ENCODE measurements around the gene AGPAT4. TPM values are rescaled to one million over a fixed set of nuclear protein-coding genes. Genes with fewer than 3 reads are reported as not detected.
"Not testable (repeated sequence)": the region's sequence is repeated elsewhere in the genome, so short reads cannot be mapped to it uniquely, and the experiment has no call there.

Gene AGPAT4
- total and polyA plus RNA-seq, 7 donors = under 0.01 to 16.6 (median 6.9) TPM

GRCh38 chr6:161226009-161226964, 47.6 kb downstream of the AGPAT4 start:
- Histone ChIP-seq H3K36me3 (peaks cover 0 to 2% (median 0%) of the 10 kb centered on the region in 4 donors), H3K4me1 (peaks cover 0 to 46% (median 41%) of the 10 kb centered on the region in 4 donors), H3K4me3 (no peak overlapping the region), H3K9me3 (no peaks in the 10 kb centered on the region), H3K27ac (peak overlapping the region in 2 of 4 donors; percentile 82 to 83), H3K27me3 (no peaks in the 10 kb centered on the region)
- TF ChIP-seq EP300 (IDR thresholded peaks at IDR 0.05) (no peak), POLR2AphosphoS5 (IDR thresholded peaks at IDR 0.05) (no peak), POLR2A (IDR thresholded peaks at IDR 0.05) (no peak), CTCF (IDR thresholded peaks at IDR 0.05) (no peak)
- no peak for DNase-seq
- intact Hi-C loops (cut with DNase I) = loop anchor here (10.0 kb wide), 1 partner anchor 231 kb away; the partner anchor contains the start of gene MAP3K4
- WGBS, 2 donors = 54 to 71% methylated on average over 8 of the region's 8 CpGs

- WGBS, 2 donors = 74 to 81% methylated on average over 8 of the region's 8 CpGs
- TF ChIP-seq POLR2AphosphoS5 (IDR thresholded peaks at IDR 0.05) = no peak
- no peak for TF ChIP-seq EP300 (IDR thresholded peaks at IDR 0.05)
- TF ChIP-seq CTCF (IDR thresholded peaks at IDR 0.05) = no peak
- no peak for TF ChIP-seq POLR2A (IDR thresholded peaks at IDR 0.05)
- intact Hi-C loops (cut with DNase I) = loop anchor here (10.0 kb wide), 1 partner anchor 231 kb away; the partner anchor contains the start of gene MAP3K4
- no peak for DNase-seq
- Histone ChIP-seq H3K27me3 (no peaks in the 10 kb centered on the region), H3K36me3 (peaks cover 0 to 7% (median 0%) of the 10 kb centered on the region in 4 donors), H3K4me1 (peaks cover 0 to 46% (median 41%) of the 10 kb centered on the region in 4 donors), H3K4me3 (no peak overlapping the region), H3K9me3 (no peaks in the 10 kb centered on the region), H3K27ac (peak overlapping the region in 1 of 4 donors; percentile 82)
Observed at GRCh38 chr6:161225681-161226008, 48.2 kb downstream of the AGPAT4 start.

GRCh38 chr6:161224951-161225680, 48.7 kb downstream of the AGPAT4 start:
- H3K4me1 ChIP-seq = peaks cover 0 to 45% (median 41%) of the 10 kb centered on the region in 4 donors
- DNase-seq, H3K27me3 ChIP-seq, H3K36me3 ChIP-seq, H3K27ac ChIP-seq, H3K4me3 ChIP-seq, H3K9me3 ChIP-seq: not testable (repeated sequence)
- 71 to 91% methylated on average over 16 of the region's 16 CpGs for WGBS, 2 donors
- intact Hi-C loops (cut with DNase I) = loop anchor here (10.0 kb wide), 1 partner anchor 230 kb away; the partner anchor contains the start of gene MAP3K4

GRCh38 chr6:161223646-161224045, 50.2 kb downstream of the AGPAT4 start:
- Histone ChIP-seq H3K4me1 (peaks cover 0 to 32% (median 29%) of the 10 kb centered on the region in 4 donors), H3K27me3 (no peaks in the 10 kb centered on the region), H3K27ac (no peak overlapping the region), H3K4me3 (no peak overlapping the region), H3K36me3 (peaks cover 0 to 7% (median 0%) of the 10 kb centered on the region in 4 donors), H3K9me3 (no peaks in the 10 kb centered on the region)
- no peak for DNase-seq
- 76 to 91% methylated on average over 3 of the region's 3 CpGs for WGBS, 2 donors
- intact Hi-C loops (cut with DNase I) = loop anchor here (10.0 kb wide), 1 partner anchor 229 kb away; the partner anchor contains the start of gene MAP3K4
- TF ChIP-seq CTCF (IDR thresholded peaks at IDR 0.05) = no peak
- TF ChIP-seq EP300 (IDR thresholded peaks at IDR 0.05) = no peak
- TF ChIP-seq POLR2A (IDR thresholded peaks at IDR 0.05) = no peak
- TF ChIP-seq POLR2AphosphoS5 (IDR thresholded peaks at IDR 0.05) = no peak
